ENCODE measurements around the gene MAN1A1. TPM values are rescaled to one million over a fixed set of nuclear protein-coding genes. Genes with fewer than 3 reads are reported as not detected.

Gene MAN1A1
- total RNA-seq, 4 donors from 2014 or later: 71.7 to 170 (median 128) TPM

DNA sequence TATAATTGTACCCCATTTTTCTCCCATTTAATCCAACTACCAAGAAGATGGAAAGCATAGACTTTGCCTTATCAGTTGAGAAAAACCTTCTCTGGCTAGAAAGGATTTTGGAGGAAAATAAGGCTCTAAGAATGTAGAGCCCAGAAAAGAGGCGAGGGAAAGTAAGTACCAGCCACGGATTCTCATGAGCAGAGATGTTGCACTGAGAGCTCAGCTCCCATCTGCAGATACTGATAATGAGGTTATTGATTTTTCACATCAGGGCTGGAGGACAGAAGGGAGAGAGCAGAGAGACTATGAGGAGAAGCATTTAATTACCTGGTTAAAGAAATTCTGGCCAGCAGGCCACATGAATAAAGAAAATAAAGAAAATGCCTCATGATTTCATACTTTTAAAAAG, 166.7 kb downstream of the MAN1A1 start:
- H3K4me3 ChIP-seq (replicated peaks in 1 of 3): no peak overlapping the region
- TF ChIP-seq, protein P1, sequence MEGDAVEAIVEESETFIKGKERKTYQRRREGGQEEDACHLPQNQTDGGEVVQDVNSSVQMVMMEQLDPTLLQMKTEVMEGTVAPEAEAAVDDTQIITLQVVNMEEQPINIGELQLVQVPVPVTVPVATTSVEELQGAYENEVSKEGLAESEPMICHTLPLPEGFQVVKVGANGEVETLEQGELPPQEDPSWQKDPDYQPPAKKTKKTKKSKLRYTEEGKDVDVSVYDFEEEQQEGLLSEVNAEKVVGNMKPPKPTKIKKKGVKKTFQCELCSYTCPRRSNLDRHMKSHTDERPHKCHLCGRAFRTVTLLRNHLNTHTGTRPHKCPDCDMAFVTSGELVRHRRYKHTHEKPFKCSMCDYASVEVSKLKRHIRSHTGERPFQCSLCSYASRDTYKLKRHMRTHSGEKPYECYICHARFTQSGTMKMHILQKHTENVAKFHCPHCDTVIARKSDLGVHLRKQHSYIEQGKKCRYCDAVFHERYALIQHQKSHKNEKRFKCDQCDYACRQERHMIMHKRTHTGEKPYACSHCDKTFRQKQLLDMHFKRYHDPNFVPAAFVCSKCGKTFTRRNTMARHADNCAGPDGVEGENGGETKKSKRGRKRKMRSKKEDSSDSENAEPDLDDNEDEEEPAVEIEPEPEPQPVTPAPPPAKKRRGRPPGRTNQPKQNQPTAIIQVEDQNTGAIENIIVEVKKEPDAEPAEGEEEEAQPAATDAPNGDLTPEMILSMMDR (IDR thresholded peaks at IDR 0.05): no peak
- no peak for TF ChIP-seq POLR2A (IDR thresholded peaks at IDR 0.05)
- H3K27ac ChIP-seq: no peak overlapping the region
- peaks cover 4 to 10% of the 10 kb centered on the region in 2 donors for H3K4me1 ChIP-seq
- WGBS, 2 donors: 95 to 97% methylated on average over 2 of the region's 2 CpGs
- no peaks in the 10 kb centered on the region for H3K27me3 ChIP-seq
- peaks cover 0 to 5% of the 10 kb centered on the region in 2 donors for H3K36me3 ChIP-seq
- intact Hi-C loops (cut with DNase I): no loop called here
- DNase-seq: no peak
- no peaks in the 10 kb centered on the region for H3K9me3 ChIP-seq

DNA sequence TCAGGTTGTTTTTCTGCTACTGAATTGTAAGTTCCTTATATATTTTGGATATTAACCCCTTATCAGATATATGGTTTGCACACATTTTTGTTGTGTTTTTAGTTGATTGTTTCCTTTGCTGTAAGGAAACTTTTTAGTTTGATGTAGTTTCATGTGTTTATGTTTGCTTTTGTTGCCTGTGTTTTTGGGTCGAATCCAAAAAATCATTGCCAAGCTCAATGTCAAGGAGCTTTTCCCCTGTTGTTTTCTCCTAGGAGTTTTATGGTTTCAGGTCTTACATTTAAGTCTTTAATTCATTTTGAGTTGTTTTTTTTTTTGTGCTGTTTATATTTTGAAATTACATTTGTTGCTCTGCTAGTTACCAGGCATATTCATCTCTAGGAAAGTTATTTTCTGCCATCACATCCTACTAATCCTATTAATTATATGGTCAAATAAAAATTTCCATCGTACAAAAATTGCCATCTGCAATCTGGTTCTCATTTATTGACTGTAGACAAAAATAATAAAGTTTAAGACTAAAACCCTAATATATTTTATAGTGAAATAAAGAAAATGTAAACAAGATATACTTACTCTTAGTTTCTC, 167.3 kb downstream of the MAN1A1 start:
- H3K36me3 ChIP-seq: peaks cover 0 to 5% of the 10 kb centered on the region in 2 donors
- H3K4me1 ChIP-seq: peaks cover 4 to 10% of the 10 kb centered on the region in 2 donors
- DNase-seq: no peak
- no peak for TF ChIP-seq POLR2A (IDR thresholded peaks at IDR 0.05)
- TF ChIP-seq, protein P1 (IDR thresholded peaks at IDR 0.05): no peak
- H3K27me3 ChIP-seq: no peaks in the 10 kb centered on the region
- no peak overlapping the region for H3K27ac ChIP-seq
- intact Hi-C loops (cut with DNase I): no loop called here
- H3K4me3 ChIP-seq (replicated peaks in 1 of 3): no peak overlapping the region
- H3K9me3 ChIP-seq: no peaks in the 10 kb centered on the region
- WGBS, 2 donors: 74 to 79% methylated on average over 2 of the region's 2 CpGs

DNA sequence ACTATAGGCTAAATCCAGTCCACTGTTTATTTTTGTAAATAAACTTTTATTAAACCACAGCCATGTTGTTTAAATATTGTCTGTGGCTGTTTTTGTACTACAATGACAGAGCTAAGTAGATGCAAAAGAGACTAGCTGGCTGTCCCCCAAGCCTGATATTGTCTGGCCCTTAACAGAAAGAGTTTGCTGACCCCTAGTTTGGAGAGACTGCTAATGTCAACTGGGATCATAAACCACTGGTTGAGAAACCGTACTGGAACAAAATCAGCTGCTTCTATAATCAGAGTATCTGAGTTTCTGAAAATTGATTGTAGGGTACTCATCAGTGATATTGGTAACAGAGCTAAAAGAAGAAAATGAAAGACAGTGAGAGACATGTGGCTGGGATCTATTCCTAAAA, 168.5 kb downstream of the MAN1A1 start:
- Histone ChIP-seq H3K9me3 (no peaks in the 10 kb centered on the region), H3K27ac (no peak overlapping the region), H3K4me1 (peaks cover 4 to 10% of the 10 kb centered on the region in 2 donors), H3K27me3 (no peaks in the 10 kb centered on the region), H3K4me3 (replicated peaks in 1 of 3) (no peak overlapping the region), H3K36me3 (peaks cover 0 to 5% of the 10 kb centered on the region in 2 donors)
- no peak for DNase-seq
- 88 to 98% methylated on average over 1 of the region's 1 CpG for WGBS, 2 donors
- intact Hi-C loops (cut with DNase I): no loop called here
- TF ChIP-seq, protein P1 (IDR thresholded peaks at IDR 0.05): no peak
- TF ChIP-seq POLR2A (IDR thresholded peaks at IDR 0.05): no peak

DNA sequence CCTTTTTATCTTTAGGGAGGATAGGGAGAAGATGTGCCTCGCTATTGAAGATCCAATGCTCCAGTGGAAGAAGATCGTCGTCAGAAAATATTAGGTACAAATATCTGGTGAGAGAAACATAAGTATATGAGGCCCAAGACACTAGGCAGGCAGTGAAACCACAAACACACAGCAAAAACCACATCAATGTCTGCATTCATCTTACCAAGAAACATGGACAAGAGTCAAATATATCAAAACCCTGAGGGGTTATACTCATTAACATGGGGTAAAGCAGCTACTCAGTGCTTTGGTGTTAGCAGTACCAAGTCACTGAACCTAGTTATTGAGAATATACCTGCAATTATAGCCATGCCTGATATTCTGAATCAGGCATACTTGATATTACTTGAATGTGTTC, 169.7 kb downstream of the MAN1A1 start:
- intact Hi-C loops (cut with DNase I): no loop called here
- H3K4me1 ChIP-seq: peaks cover 4 to 10% of the 10 kb centered on the region in 2 donors
- WGBS, 2 donors: 96% methylated on average over 3 of the region's 3 CpGs
- no peak overlapping the region for H3K27ac ChIP-seq
- H3K27me3 ChIP-seq: no peaks in the 10 kb centered on the region
- no peaks in the 10 kb centered on the region for H3K9me3 ChIP-seq
- TF ChIP-seq POLR2A (IDR thresholded peaks at IDR 0.05): no peak
- no peak overlapping the region for H3K4me3 ChIP-seq (replicated peaks in 1 of 3)
- DNase-seq: no peak
- peaks cover 0 to 5% of the 10 kb centered on the region in 2 donors for H3K36me3 ChIP-seq

DNA sequence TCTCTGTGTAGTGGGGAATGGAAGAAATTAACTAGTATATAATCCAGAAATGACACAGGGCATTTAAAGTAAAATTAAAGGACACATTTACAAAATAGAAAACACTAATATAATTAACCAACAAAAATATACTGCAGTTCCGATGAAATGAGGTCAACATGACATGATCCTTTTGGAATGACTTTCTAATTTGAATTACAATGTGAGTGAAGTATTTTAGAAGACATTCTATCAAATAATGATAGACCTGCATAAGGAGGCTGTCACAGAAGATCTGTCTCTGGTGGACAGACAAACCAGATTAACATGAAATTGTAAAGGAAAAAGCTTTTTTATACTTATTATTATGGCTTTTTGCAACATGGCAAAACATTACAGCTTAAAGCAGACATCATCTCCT, 170.5 kb downstream of the MAN1A1 start:
- peaks cover 4 to 7% of the 10 kb centered on the region in 2 donors for H3K4me1 ChIP-seq
- H3K27me3 ChIP-seq: no peaks in the 10 kb centered on the region
- 83 to 84% methylated on average over 1 of the region's 1 CpG for WGBS, 2 donors
- no peak for DNase-seq
- no peak overlapping the region for H3K4me3 ChIP-seq (replicated peaks in 1 of 3)
- intact Hi-C loops (cut with DNase I): no loop called here
- H3K36me3 ChIP-seq: peaks cover 0 to 5% of the 10 kb centered on the region in 2 donors
- TF ChIP-seq, protein P1 (IDR thresholded peaks at IDR 0.05): no peak
- no peak for TF ChIP-seq POLR2A (IDR thresholded peaks at IDR 0.05)
- H3K27ac ChIP-seq: no peak overlapping the region
- H3K9me3 ChIP-seq: no peaks in the 10 kb centered on the region

Measured in thyroid gland (tissue), 4 donors.